NB4 (cell line): Measurements from ENCODE around the gene MYBPC2.

ENCODE experiments used
- DNase-seq: peaks from one replicate; pipeline ENCODE4 v3.0.0; 2010; ENCODE audit warnings: low read depth
- H3K4me3 ChIP-seq: one replicate; pipeline ENCODE4 v1.5.1; 2011; ENCODE audit warnings: mild to moderate bottlenecking, low read depth, low read length, moderate library complexity
- CTCF ChIP-seq: IDR thresholded peaks from one replicate; pipeline ENCODE4 v1.5.1; 2012; ENCODE audit warnings: low read depth, low read length
- MAX ChIP-seq: IDR thresholded peaks from 2 replicates; pipeline ENCODE4 v1.6.1; 2011; ENCODE audit warnings: low read depth, low read length
- MYC ChIP-seq: IDR thresholded peaks from 2 replicates; pipeline ENCODE4 v1.6.1; 2011; ENCODE audit warnings: low read depth, low read length
- POLR2A ChIP-seq: IDR thresholded peaks from 2 replicates; pipeline ENCODE4 v1.6.1; 2011; ENCODE audit warnings: mild to moderate bottlenecking; ENCODE audit not compliant: insufficient read length; ENCODE audit errors: extremely low read depth

Gene MYBPC2

GRCh38 chr19:50492303-50493052 lies 59.8 kb downstream of the MYBPC2 start:
- H3K4me3 ChIP-seq, result no peak overlapping the region
- peak; percentile 46 for DNase-seq
- TF ChIP-seq POLR2A (no peak), MAX (no peak), MYC (no peak), CTCF (no peak)

- H3K4me3 ChIP-seq, result no peak overlapping the region
- TF ChIP-seq MYC (no peak), POLR2A (no peak), CTCF (no peak), MAX (no peak)
- DNase-seq, result no peak
These were observed 60.5 kb downstream of the MYBPC2 start for GRCh38 chr19:50493171-50493570.

GRCh38 chr19:50494186-50495019 lies 61.7 kb downstream of the MYBPC2 start:
- H3K4me3 ChIP-seq, result no peak overlapping the region
- TF ChIP-seq POLR2A, result no peak
- TF ChIP-seq MAX, result no peak
- TF ChIP-seq CTCF, result no peak
- TF ChIP-seq MYC, result no peak
- no peak for DNase-seq

GRCh38 chr19:50495020-50495531 lies 62.4 kb downstream of the MYBPC2 start:
- no peak overlapping the region for H3K4me3 ChIP-seq
- DNase-seq, result no peak
- TF ChIP-seq MYC (no peak), MAX (no peak), CTCF (no peak), POLR2A (no peak)

- DNase-seq, result no peak
- no peak overlapping the region for H3K4me3 ChIP-seq
- TF ChIP-seq CTCF (no peak), MYC (no peak), POLR2A (no peak), MAX (no peak)
These were observed 63.7 kb downstream of the MYBPC2 start for GRCh38 chr19:50496189-50497021.
